Stimulated activated CD4-positive, alpha-beta T cell treated with anti-CD3 and anti-CD28 coated beads, Interleukin-15, amount 100 ng/mL, for 48 hours (primary cell): ENCODE data around the gene BTRC.
A peak's percentile ranks its signal among the peaks of the same experiment; 100 is the strongest.

ENCODE experiments used
- DNase-seq, 2 donors: peaks; one replicate each; pipeline ENCODE4 v3.0.0-alpha.2; 2020; ENCODE audit warnings: low read depth in 2 of 2

BTRC gene

DNA sequence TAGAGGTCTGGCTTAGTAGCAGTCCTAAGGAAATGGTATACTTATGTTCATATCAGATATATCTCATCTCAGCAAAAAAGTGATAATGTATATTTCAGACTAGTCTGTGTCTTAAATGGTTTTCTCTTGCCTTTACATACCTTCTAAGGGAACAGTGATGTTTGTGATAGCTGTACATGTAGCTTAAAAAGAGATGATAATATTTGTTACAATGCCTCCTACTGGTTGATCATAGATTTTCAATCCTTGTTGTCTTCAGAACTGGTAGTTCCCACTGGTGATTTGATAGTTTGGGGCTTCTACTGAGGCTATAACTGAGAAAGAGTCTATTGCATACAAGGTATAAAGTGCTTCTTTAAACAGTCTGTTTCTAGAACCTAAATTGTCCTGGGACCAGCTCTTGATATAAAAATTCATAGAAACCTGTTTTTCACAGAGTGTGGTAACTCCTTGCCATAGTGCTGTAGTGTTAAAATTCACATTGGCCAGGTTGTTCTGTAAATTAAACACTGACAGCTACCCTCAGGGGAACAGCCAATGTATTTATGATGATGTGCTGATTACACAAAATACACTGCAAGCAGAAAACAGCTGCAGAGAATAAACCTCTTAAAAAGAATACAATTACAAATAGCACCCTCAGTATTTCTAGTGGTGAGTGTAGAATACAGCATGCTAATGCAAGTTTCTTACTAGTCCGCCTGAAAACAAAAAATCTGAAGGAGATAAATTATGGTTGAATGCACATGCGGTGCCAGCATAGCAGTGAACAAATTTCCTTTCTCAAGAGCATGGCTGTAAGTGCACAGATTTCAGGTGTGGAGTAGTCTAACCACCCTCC lies 90.3 kb downstream of the BTRC start:
- no peak for DNase-seq

DNA sequence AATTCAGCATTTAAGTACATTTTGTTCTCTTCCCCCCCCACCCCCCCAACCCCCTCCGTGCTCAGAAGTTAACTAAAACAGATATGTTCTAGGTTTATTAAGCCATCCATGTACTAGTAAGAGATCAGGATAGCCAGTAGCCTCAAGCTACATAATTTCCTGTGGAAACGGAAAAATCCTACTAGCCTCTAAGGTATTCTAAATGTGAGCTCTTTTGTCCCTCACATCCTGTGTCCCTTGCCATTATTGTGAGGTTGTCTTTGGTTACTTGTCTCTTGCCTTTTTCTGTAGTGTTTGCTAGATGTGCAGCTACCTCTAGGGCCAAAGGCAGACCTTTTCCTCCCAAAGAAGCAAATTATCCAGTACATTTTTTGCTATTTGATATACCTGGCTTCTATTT lies 92.1 kb downstream of the BTRC start:
- no peak for DNase-seq

DNA sequence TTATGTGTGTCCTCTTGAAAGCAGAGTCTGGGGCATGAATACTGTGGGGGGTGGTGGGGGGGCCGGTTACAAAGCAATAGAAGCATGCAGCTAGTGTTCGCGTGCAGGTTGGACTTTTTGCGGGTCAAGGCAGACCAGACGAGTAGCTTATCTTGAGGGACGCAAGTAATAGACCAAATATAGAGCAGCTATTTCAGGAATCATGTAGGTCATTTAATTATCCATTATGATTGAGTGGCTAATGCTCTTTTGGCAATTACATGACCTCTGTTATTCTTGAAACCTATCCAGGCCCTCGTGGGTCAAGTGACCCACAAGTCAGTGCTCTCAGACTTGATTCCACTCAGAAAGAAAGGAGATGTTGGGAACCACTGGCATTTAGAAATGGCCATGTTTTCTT lies 93.0 kb downstream of the BTRC start:
- DNase-seq: no peak

DNA sequence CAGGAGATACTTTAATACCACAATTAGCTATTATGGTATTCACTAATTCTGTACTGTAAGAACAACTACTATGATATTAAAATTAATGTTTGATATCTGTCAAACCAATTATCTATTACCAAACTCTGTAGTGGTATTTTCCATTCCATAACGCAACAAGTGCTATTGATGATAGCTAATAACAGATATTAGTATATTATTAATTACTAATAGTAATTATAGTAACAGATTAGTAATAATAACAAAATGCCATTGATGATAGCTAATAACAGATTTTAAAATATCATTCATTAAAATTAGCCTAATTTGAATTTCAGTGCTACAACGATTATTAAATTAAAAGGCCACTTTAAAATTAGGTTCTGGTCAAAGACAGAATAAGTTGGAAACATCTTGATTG lies 93.5 kb downstream of the BTRC start:
- no peak for DNase-seq

- DNase-seq: no peak
Observed at GRCh38 chr10:101450277-101451080, 96.5 kb downstream of the BTRC start.

- DNase-seq: no peak
Observed at GRCh38 chr10:101451261-101451660, 97.3 kb downstream of the BTRC start.

GRCh38 chr10:101451667-101452069 lies 97.7 kb downstream of the BTRC start:
- no peak for DNase-seq

- DNase-seq: no peak
Observed at GRCh38 chr10:101452176-101452575, 98.2 kb downstream of the BTRC start.

DNA sequence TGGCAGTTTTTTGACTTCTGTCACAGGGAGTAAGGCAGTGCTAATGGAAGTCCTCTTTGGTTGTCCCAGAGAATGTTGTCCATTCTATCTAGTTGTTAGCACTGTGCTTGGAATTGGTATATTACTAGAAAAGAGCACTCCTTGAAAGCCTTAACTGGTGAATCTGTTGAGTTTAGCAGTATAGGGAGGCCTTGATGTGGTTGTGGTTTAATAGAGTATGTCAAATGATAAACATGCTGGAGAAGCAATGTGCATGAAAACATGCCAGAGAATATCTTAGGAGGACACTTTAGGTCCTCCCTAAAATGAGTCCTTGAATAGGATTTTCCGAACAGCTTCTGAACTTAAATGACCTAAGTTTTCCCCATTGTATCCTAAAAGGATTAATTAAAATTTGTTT lies 98.6 kb downstream of the BTRC start:
- no peak for DNase-seq

GRCh38 chr10:101453318-101453717 lies 99.4 kb downstream of the BTRC start:
- DNase-seq: no peak

DNA sequence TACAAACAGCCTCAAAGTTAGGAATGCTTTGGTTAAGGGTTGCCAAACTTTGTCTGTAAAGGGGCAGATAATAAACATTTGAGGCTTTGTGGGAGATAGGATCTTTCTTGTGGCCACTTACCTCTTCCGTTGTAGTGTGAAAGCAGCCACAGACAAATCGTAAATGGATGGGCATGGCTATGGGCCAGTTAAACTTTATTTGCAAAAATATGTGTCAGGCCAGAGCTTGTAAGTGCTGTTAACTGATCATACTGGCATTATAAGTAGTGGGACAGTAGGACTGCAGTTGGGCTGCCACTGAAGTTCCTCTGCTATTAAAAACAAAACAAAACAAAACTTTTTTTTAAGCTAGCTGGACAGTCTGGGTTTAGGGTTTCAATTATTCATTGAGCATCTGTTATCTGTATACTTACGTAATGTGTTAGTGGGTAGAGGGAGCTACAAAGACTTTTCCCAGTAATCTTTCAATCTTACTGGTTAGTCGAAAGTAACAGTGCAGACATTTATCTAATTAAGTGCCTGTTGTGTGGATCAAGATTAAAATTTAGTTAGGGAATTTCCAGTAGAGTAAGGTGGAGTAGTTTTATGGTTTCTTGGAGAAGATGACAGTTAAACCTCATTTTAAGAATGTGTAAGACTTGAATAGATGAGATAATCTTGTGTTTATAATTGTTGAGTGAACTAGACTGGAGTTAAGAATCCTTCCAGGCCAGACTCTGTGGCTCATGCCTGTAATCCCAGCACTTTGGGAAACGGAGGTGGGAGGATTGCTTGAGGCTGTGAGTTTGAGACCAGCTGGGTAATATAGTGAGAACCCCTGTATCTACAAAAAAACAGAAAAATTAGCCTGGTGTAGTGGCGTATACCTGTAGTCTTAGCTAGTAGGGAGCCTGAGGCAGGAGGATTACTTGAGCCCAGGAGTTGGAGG lies 100.1 kb downstream of the BTRC start:
- no peak for DNase-seq

DNA sequence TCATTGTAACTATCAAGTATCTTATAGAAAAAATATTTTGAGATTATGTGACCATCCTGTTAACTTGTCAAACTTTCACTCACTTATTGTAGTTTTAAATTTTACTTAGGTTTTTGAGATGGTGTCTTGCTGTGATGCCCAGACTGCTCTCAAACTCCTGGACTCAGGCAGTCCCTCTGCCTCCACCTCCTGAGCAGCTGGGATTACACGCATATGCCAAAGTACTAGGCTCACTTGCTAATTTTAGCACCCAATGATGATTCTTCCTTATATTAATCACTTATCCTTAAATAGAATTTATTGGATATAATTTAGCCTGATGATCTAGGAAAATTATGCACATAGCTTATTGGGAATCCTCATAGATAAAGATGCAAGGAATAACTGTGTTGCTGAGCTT lies 104.9 kb downstream of the BTRC start:
- no peak for DNase-seq

- no peak for DNase-seq
Observed at GRCh38 chr10:101464082-101464481, 110.1 kb downstream of the BTRC start.

DNA sequence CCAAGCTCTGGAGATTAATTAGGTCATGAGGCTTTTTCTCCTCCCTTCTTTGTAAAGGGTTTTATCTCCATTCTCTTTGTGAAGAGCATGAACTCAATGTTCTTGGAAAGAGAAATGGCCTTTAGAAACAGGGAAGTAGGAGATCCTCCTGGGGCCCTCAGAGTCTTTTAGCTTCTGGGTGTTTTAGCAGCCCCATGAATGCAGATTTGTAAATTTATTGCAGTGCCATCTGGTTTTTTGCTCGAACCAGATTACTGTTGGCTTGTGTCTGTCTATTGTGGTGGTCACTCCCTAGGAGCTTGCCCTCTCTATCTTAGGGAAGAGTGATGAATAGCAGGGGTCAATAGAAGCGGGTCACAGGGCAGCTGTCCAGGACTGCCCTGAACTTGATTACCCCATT lies 110.6 kb downstream of the BTRC start:
- no peak for DNase-seq

DNA sequence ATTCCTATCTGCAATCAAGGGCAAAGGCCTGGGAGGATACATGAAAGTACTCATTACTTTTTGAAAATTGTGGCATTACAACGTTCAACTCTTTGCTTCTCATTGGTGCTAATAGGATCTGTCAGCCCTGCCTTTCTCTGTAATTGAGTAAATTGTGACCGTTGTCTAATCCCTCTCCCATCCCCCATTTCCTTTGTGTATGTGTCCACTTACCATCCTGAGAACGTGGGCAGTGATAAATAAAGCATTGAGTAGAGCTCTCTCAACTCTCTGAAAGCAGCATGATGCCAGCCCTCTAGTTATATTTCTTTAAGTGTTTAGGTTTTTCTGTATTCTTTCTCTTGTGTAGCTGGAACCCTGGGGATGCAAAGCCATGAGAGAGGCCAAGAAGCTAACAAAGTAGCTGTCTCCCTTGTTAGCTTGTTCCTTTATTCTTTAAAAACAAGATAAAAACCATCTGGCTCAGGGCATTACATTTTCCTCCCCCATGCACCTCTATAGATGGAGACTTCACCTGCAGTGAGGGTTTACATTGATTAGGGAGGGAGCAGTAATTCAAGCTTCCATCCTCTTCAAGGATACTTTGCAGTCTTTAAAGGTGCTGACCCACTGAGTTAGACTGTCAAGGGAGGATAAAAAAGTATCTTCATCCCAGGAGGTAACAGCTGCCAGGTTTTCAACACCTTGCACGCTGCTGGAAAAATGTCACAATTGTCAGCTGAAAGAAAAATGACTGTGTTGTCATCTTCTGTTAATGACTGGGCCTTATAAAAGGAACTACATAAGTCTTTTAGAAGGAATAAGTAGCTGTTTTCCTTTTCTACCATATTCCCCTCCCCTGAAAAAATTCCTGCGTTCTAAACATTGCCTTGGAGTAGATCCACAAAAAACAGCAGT lies 112.3 kb downstream of the BTRC start:
- DNase-seq: no peak

GRCh38 chr10:101467286-101467770 lies 113.4 kb downstream of the BTRC start:
- peak in 1 of 2 donors; percentile 8 for DNase-seq

GRCh38 chr10:101468159-101468558 lies 114.2 kb downstream of the BTRC start:
- DNase-seq: no peak

DNA sequence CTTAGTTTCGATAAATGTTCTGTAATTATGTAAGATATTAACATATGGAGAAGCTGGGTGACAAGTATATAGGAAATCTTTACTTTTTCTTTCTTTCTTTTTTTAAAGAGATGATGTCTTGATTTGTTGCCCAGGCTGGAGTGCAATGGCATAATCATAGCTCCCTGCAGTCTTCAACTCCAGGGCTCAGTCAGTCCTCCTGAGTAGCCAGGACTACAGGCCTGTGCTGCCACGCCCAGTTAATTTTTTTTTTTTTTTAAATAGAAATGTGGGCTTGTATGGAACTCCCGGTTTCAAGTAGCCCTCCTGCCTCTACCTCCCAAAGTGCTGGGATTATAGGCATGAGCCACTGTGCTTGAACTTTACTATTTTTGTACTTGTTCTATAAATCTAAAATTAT lies 122.4 kb downstream of the BTRC start:
- DNase-seq: no peak

DNA sequence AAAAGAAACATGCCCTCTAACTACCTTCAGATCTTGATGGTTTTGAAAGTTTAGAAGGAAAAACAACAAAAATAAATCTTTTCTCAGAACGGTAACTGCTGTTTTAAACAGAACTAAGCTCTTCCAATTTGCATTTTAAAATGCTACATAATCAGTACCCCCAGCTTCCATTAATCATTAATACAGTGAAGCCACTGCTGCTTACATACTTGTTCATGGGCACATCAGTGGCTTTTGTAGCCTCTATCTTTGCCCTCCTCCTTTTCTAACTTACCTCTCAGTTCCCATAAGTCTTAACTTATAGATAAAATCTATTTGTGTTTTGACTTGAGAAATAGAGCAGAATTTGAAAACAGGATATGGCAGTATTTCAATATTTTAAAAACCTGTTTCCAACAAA lies 125.0 kb downstream of the BTRC start:
- DNase-seq: no peak

DNA sequence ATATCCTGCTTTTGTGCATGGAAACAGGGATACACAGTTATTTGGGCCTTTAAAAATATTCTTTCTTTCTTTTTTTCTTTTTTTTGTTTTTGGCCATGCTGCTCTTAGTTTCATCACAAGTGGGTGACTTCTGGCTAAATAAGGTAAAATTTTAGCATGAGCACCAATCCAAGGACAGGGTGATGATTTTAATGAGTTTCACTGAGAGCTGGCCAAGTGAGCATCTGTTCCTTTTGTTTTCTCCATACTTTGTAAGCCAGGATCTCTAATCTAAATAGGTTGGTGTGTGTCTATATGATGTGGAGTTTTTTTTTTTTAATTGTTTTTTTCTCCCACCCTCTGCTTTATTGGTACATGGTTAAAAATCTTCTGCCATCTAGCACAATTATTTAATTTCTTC lies 127.3 kb downstream of the BTRC start:
- no peak for DNase-seq

DNA sequence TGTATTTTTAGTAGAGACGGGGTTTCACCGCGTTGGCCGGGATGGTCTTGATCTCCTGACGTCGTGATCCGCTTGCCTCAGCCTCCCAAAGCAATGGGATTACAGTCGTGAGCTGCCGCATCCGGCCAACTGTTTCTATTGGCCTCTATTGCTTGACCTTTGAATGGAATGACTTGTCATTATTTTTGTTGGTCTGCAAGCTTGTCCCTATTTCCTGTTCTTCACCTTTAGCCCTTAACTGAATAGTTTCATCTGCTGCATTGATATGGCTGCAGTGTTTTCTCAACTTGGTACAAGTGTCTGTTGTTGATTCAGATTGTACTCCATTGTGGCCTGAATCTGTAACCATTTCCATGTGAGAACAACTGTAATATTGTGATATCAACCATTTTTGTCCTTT lies 128.6 kb downstream of the BTRC start:
- no peak for DNase-seq
